Gastrocnemius medialis (tissue), 4 donors: ENCODE measurements around the gene RUNX1. TPM values are rescaled to one million over a fixed set of nuclear protein-coding genes. Genes with fewer than 3 reads are reported as not detected.

Source experiments
- ATAC-seq, 2 donors: fragments of 150-250 bp; one replicate each; pipeline ENCODE4 v1.9.1; 2016
- DNase-seq, 2 donors: peaks; one replicate each; pipeline ENCODE4 v3.0.0-alpha.2; 2019
- H3K27ac ChIP-seq, 4 donors: fragments of 200-600 bp; sonication (generic); 1 replicate in 1 of 4; 2 replicates in 3 of 4; pipeline ENCODE4 v1.5.1; 2016 to 2018; ENCODE audit warnings: mild to moderate bottlenecking in 2 of 4, moderate library complexity in 1 of 4
- H3K27me3 ChIP-seq, 3 donors: fragments of 200-600 bp; sonication (generic) in 2 of 3; 1 replicate in 1 of 3; 2 replicates in 2 of 3; pipeline versions ENCODE4 v1.5.1 to v1.6.0; 2016 to 2019; ENCODE audit warnings: mild to moderate bottlenecking in 1 of 3, moderate library complexity in 1 of 3
- H3K36me3 ChIP-seq, 2 donors: fragments of 200-600 bp; sonication (generic) in 1 of 2; one replicate each; pipeline ENCODE4 v1.5.1; 2017 to 2018
- H3K4me1 ChIP-seq, 2 donors: fragments of 200-600 bp; sonication (generic) in 1 of 2; one replicate each; pipeline ENCODE4 v1.5.1; 2016 to 2017; ENCODE audit warnings: mild to moderate bottlenecking in 2 of 2
- H3K4me3 ChIP-seq, 4 donors: fragments of 200-600 bp; sonication (generic) in 3 of 4; 1 replicate in 1 of 4; 2 replicates in 3 of 4; pipeline ENCODE4 v1.5.1; 2016 to 2019; ENCODE audit warnings: mild to moderate bottlenecking in 2 of 4
- H3K9me3 ChIP-seq, 3 donors: fragments of 200-600 bp; sonication (generic) in 2 of 3; 1 replicate in 1 of 3; 2 replicates in 2 of 3; pipeline ENCODE4 v1.5.1; 2016 to 2019
- POLR2A ChIP-seq, 2 donors: fragments of 450-650 bp; IDR thresholded peaks; one replicate each; pipeline ENCODE4 v1.6.1; 2017; ENCODE audit warnings: antibody characterized with exemption in 2 of 2, mild to moderate bottlenecking in 2 of 2, moderate library complexity in 2 of 2
- in situ Hi-C, 4 donors: fragments of 200-750 bp; cut with MboI; loops; one replicate each; pipeline versions ENCODE4 v1.15.0 to v1.8.0; 2017; ENCODE audit warnings: low sequenced_read_pairs in 4 of 4
- intact Hi-C: fragments of 100-400 bp; cut with DNase I; formaldehyde crosslinking; loops from one replicate; pipeline ENCODE4 v1.15.1; 2023; ENCODE audit warnings: low total_unique reads
- total RNA-seq, 4 donors: library from RNA; depleted of rRNA; stranded (reverse); fragments of >200 nt; gene quantifications; one replicate each; pipeline versions ENCODE4 v1.1.0 to v1.2.3, GENCODE V29; 2016
- TF ChIP-seq, protein P1 (sequence below), 5 experiments: fragments of 450-650 bp in 3 of 5; fragments of 200-600 bp in 2 of 5; sonication (generic) in 2 of 5; IDR thresholded peaks in 4 of 5; conservative IDR thresholded peaks in 1 of 5; 1 replicate in 4 of 5; 2 replicates in 1 of 5; pipeline ENCODE4 v1.5.1; 2016 to 2019; ENCODE audit warnings: antibody characterized with exemption in 5 of 5, mild to moderate bottlenecking in 3 of 5, moderate library complexity in 3 of 5

The RUNX1 gene
- total RNA-seq, 4 donors from 2014 or later = 8.0 to 20.9 (median 10.6) TPM

DNA sequence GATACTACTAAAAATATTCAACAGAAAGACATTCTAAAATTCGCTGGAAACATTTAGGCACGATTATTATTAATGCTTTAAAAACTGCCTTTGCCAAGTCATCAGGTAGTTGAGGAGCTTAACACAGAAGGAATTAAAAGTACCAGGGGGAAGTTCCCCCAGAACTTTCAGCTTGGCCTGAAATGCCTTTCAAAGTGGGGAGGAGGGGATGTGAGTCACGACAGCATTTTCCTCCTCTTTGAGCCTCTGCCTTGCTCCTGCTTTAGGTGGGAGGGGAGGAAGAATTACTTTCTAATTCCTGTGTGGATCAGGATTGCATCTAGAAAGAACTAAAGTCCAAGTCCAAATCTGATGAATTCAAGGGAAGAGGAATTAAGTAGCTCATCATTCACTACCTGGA is 196.7 kb downstream of the RUNX1 start:
- Histone ChIP-seq H3K27me3 (no peaks in the 10 kb centered on the region), H3K27ac (peak overlapping the region in 1 of 4 donors; percentile 44), H3K4me3 (no peak overlapping the region), H3K4me1 (peaks cover 7% of the 10 kb centered on the region in 2 donors), H3K36me3 (peaks cover 0 to 30% of the 10 kb centered on the region in 2 donors), H3K9me3 (no peaks in the 10 kb centered on the region)
- intact Hi-C loops = no loop called here
- DNase-seq = no peak
- ATAC-seq = no peak
- in situ Hi-C loops = no loop called here
- TF ChIP-seq, protein P1, sequence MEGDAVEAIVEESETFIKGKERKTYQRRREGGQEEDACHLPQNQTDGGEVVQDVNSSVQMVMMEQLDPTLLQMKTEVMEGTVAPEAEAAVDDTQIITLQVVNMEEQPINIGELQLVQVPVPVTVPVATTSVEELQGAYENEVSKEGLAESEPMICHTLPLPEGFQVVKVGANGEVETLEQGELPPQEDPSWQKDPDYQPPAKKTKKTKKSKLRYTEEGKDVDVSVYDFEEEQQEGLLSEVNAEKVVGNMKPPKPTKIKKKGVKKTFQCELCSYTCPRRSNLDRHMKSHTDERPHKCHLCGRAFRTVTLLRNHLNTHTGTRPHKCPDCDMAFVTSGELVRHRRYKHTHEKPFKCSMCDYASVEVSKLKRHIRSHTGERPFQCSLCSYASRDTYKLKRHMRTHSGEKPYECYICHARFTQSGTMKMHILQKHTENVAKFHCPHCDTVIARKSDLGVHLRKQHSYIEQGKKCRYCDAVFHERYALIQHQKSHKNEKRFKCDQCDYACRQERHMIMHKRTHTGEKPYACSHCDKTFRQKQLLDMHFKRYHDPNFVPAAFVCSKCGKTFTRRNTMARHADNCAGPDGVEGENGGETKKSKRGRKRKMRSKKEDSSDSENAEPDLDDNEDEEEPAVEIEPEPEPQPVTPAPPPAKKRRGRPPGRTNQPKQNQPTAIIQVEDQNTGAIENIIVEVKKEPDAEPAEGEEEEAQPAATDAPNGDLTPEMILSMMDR (IDR thresholded peaks at IDR 0.05 in 4 of 5, conservative IDR thresholded peaks at IDR 0.05 in 1 of 5) = no peak
- TF ChIP-seq POLR2A (IDR thresholded peaks at IDR 0.05) = no peak

DNA sequence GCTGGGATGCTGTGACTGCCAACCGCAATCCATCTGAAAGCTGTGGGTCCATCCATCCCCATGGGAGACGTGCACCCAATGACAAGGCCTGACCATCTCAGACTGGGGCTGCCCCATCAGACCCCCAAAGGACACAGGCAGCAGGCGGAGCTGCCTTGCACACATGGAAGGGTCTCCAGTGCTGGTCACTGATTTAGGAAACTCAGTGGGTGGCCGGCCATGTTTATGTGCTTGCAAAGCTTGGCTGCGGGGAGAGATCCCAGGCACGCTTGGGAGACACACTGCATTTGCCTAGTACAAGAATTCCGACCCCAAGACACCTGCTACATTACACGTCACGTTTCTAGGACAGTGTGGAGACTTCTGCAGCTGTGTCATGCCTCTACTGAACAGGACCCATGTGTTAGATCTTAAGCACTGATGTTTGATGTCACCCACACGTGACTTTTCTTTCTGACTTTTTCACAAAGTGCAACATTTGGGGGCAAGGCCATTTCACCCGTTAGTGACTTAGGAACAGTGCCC is 198.9 kb downstream of the RUNX1 start:
- Histone ChIP-seq H3K36me3 (peaks cover 0 to 8% of the 10 kb centered on the region in 2 donors), H3K27ac (peak overlapping the region in 2 of 4 donors; percentile 10 to 44), H3K9me3 (no peaks in the 10 kb centered on the region), H3K4me3 (no peak overlapping the region), H3K4me1 (peaks cover 27 to 29% of the 10 kb centered on the region in 2 donors), H3K27me3 (no peaks in the 10 kb centered on the region)
- in situ Hi-C loops (no loop called here), intact Hi-C loops (no loop called here)
- DNase-seq = no peak
- TF ChIP-seq, protein P1 (IDR thresholded peaks at IDR 0.05 in 4 of 5, conservative IDR thresholded peaks at IDR 0.05 in 1 of 5) = no peak
- no peak for TF ChIP-seq POLR2A (IDR thresholded peaks at IDR 0.05)
- ATAC-seq = no peak

DNA sequence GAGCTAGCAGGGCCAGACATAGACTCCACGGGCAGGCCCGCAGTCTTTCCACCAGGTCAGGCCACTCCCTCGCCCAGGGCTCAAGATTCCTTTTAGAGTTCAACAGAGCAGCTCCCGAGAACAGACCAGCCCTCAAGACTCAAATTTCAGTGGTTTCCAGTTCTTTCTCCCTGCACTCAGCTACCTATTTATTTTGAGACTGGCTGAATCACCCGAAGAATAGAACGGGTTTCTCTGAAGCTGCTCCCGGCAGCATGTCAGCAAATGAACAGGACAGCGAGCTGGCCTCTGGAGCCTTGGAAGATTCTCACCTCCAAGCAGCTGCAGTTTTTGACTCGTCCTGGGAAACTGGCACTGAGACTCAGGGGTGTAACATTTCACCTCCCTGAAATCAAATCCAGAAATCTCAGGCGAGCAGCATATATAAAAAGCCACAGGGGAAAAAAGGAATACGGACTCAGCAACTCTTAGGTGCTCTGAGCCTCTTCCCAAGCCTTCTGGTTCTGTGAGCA is 202.4 kb downstream of the RUNX1 start:
- in situ Hi-C loops (no loop called here), intact Hi-C loops (no loop called here)
- peaks cover 54 to 57% of the 10 kb centered on the region in 2 donors for H3K4me1 ChIP-seq
- TF ChIP-seq, protein P1 (IDR thresholded peaks at IDR 0.05 in 4 of 5, conservative IDR thresholded peaks at IDR 0.05 in 1 of 5) = no peak
- peak in 1 of 2 donors; percentile 59 for TF ChIP-seq POLR2A (IDR thresholded peaks at IDR 0.05)
- ATAC-seq (peak; percentile 61 to 63), DNase-seq (peak; percentile 70 to 90)
- H3K9me3 ChIP-seq = no peaks in the 10 kb centered on the region
- no peaks in the 10 kb centered on the region for H3K27me3 ChIP-seq
- no peaks in the 10 kb centered on the region for H3K36me3 ChIP-seq
- peak overlapping the region; percentile 85 to 97 (median 92) for H3K27ac ChIP-seq
- no peak overlapping the region for H3K4me3 ChIP-seq

DNA sequence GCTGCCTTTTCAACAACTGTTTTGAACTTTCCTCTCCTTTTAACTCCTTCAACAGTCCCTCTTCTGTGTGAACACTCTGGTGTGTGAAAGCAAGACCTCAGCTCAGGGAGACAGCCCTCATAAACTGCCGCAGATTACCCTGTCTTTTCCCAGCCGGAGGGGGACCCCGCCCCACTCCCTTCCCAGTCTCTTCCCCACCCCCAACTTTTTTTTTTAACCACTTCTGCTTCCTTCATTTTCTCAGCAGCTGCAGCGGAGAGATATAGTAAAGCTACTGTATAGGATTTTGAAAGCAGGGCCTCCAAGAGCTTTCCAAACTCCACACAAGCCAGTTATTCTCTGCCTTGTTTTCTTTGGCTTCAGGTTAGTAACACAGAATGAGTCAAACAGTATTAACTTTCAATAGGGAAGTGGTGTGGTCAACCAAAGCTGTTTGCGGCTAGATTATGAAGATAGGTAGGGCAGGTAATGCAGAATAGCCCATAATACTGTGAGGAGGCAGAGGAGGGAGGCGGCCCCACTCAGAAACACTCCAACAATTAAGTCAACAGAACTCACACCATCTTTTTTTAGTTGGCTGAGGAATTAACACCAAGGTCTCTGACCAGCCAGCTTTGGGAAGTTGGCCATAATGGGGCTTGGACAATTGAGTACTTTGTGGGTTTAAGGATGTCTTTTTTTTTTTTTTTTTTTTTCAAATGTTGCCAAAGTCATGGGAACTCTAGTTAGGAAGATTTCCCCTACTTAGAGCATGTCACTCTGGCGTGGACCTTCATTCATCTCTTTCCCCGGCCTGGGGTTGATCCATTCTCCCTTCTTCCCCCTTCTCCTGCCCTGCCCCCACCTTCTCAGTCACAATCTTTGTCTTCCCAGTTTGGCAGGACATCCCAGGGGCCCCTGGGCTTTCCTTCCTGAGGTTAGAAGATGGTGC is 203.3 kb downstream of the RUNX1 start:
- intact Hi-C loops = no loop called here
- DNase-seq = peak; percentile 26 to 46
- Histone ChIP-seq H3K9me3 (no peaks in the 10 kb centered on the region), H3K27me3 (no peaks in the 10 kb centered on the region), H3K36me3 (no peaks in the 10 kb centered on the region), H3K27ac (peak overlapping the region; percentile 85 to 97 (median 92)), H3K4me1 (peaks cover 57 to 59% of the 10 kb centered on the region in 2 donors), H3K4me3 (no peak overlapping the region)
- peak; percentile 16 to 38 for ATAC-seq
- in situ Hi-C loops = no loop called here
- no peak for TF ChIP-seq POLR2A (IDR thresholded peaks at IDR 0.05)
- TF ChIP-seq, protein P1 (IDR thresholded peaks at IDR 0.05 in 4 of 5, conservative IDR thresholded peaks at IDR 0.05 in 1 of 5) = no peak
